Endodermal cell (in vitro differentiated cells): Measurements from ENCODE around the gene AKR1C2. TPM values are rescaled to one million over a fixed set of nuclear protein-coding genes. Genes with fewer than 3 reads are reported as not detected.
"Not testable (repeated sequence)": the region's sequence is repeated elsewhere in the genome, so short reads cannot be mapped to it uniquely, and the experiment has no call there.

ENCODE experiments used
- DNase-seq: peaks from one replicate; pipeline ENCODE4 v3.0.0-alpha.2; 2017
- H3K27ac ChIP-seq: 2 replicates; pipeline ENCODE4 v1.5.1; 2013; ENCODE audit warnings: mild to moderate bottlenecking, low read depth, low read length, moderate library complexity
- H3K27me3 ChIP-seq: 2 replicates; pipeline ENCODE4 v1.6.1; 2013; ENCODE audit warnings: mild to moderate bottlenecking, low read length, moderate library complexity; ENCODE audit not compliant: insufficient read depth, control insufficient read depth, poor library complexity, severe bottlenecking
- H3K36me3 ChIP-seq: 2 replicates; pipeline ENCODE4 v1.7.0; 2013; ENCODE audit warnings: mild to moderate bottlenecking, low read length, moderate library complexity; ENCODE audit not compliant: control insufficient read depth, insufficient read depth
- H3K4me1 ChIP-seq: one replicate; pipeline ENCODE4 v1.7.0; 2013; ENCODE audit warnings: low read length; ENCODE audit not compliant: control insufficient read depth, insufficient read depth
- H3K4me3 ChIP-seq: 2 replicates; pipeline ENCODE4 v1.5.1; 2013; ENCODE audit warnings: mild to moderate bottlenecking, low read length, moderate library complexity
- H3K9ac ChIP-seq: 2 replicates; pipeline ENCODE4 v1.6.1; 2013; ENCODE audit warnings: mild to moderate bottlenecking, low read length, moderate library complexity; ENCODE audit not compliant: poor library complexity, severe bottlenecking; ENCODE audit errors: extremely low read depth
- H3K9me3 ChIP-seq: 2 replicates; pipeline ENCODE4 v1.6.1; 2013; ENCODE audit warnings: mild to moderate bottlenecking, low read length, moderate library complexity; ENCODE audit not compliant: control insufficient read depth
- H3K27ac Mint-ChIP-seq: 2 replicates; pipeline ENCODE4 v1.8.0; 2020; ENCODE audit warnings: mixed read lengths
- H3K27me3 Mint-ChIP-seq: 2 replicates; pipeline ENCODE4 v1.8.0; 2021; ENCODE audit warnings: mild to moderate bottlenecking, mixed read lengths; ENCODE audit not compliant: insufficient read depth
- H3K36me3 Mint-ChIP-seq: 2 replicates; pipeline ENCODE4 v1.8.0; 2020; ENCODE audit warnings: low read depth, mixed read lengths
- H3K4me1 Mint-ChIP-seq: 2 replicates; pipeline ENCODE4 v1.8.0; 2020; ENCODE audit warnings: mixed read lengths
- H3K4me3 Mint-ChIP-seq: 2 replicates; pipeline ENCODE4 v1.8.0; 2020; ENCODE audit warnings: mild to moderate bottlenecking, moderate library complexity, mixed read lengths
- H3K9me3 Mint-ChIP-seq: 2 replicates; pipeline ENCODE4 v1.8.0; 2020; ENCODE audit warnings: mild to moderate bottlenecking, mixed read lengths
- WGBS, 2 experiments: methylation state at CpG; one replicate each; pipeline versions ENCODE4 v1.1.5 to v1.1.7; 2013; ENCODE audit warnings: missing lambda C conversion rate in 2 of 2, mixed read lengths in 1 of 2; ENCODE audit not compliant: insufficient coverage in 1 of 2, insufficient read length in 1 of 2; 5-methylcytosine and 5-hydroxymethylcytosine counted together
- total RNA-seq, 2 donors: library from RNA; stranded (reverse); fragmentation: NEBNext Ultra II Directional in 1 of 2; extraction: Animal tissue kit (Norgen Biotek cat#: 25700) in 1 of 2; gene quantifications; 2 replicates in 1 of 2; 3 replicates in 1 of 2; pipeline ENCODE4 v1.2.1, GENCODE V29; 2021

Gene AKR1C2
- total RNA-seq, 2 donors from 2014 or later = 0.33 to 0.89 TPM

- H3K4me3 Mint-ChIP-seq, H3K27me3 Mint-ChIP-seq, DNase-seq, H3K27ac Mint-ChIP-seq, H3K4me1 Mint-ChIP-seq, H3K9ac ChIP-seq, H3K4me1 ChIP-seq, H3K36me3 ChIP-seq, H3K4me3 ChIP-seq, H3K36me3 Mint-ChIP-seq, H3K9me3 Mint-ChIP-seq, H3K27me3 ChIP-seq, H3K27ac ChIP-seq, H3K9me3 ChIP-seq: not testable (repeated sequence)
- 89 to 90% methylated on average over 3 of the region's 3 CpGs for WGBS, 2 experiments
These were observed 36.5 kb downstream of the AKR1C2 start for GRCh38 chr10:4967189-4967588.

GRCh38 chr10:4965763-4966162 lies 37.9 kb downstream of the AKR1C2 start:
- H3K36me3 ChIP-seq, H3K9ac ChIP-seq, H3K27ac Mint-ChIP-seq, H3K4me1 ChIP-seq, H3K27me3 ChIP-seq, H3K27ac ChIP-seq, H3K9me3 ChIP-seq, H3K4me3 Mint-ChIP-seq, DNase-seq, H3K4me3 ChIP-seq, H3K9me3 Mint-ChIP-seq, H3K27me3 Mint-ChIP-seq, H3K36me3 Mint-ChIP-seq, H3K4me1 Mint-ChIP-seq: not testable (repeated sequence)
- 98% methylated on average over 3 of the region's 4 CpGs; no CpG with 5 or more reads in 1 of the 2 experiments for WGBS, 2 experiments

GRCh38 chr10:4963815-4964154 lies 39.9 kb downstream of the AKR1C2 start:
- H3K27ac ChIP-seq, H3K4me3 Mint-ChIP-seq, H3K27ac Mint-ChIP-seq, H3K9me3 Mint-ChIP-seq, H3K9me3 ChIP-seq, H3K4me1 ChIP-seq, H3K27me3 ChIP-seq, H3K27me3 Mint-ChIP-seq, DNase-seq, H3K4me3 ChIP-seq, H3K9ac ChIP-seq, H3K4me1 Mint-ChIP-seq, H3K36me3 ChIP-seq, H3K36me3 Mint-ChIP-seq: not testable (repeated sequence)
- WGBS, 2 experiments = 65% methylated on average over 2 of the region's 4 CpGs; no CpG with 5 or more reads in 1 of the 2 experiments

- 17 to 66% methylated on average over 1 to 4 of the region's 7 CpGs for WGBS, 2 experiments
- not testable (repeated sequence) for H3K9ac ChIP-seq, H3K4me1 Mint-ChIP-seq, H3K27ac ChIP-seq, H3K9me3 ChIP-seq, H3K27me3 ChIP-seq, H3K36me3 Mint-ChIP-seq, H3K36me3 ChIP-seq, H3K4me1 ChIP-seq, DNase-seq, H3K9me3 Mint-ChIP-seq, H3K4me3 ChIP-seq, H3K4me3 Mint-ChIP-seq, H3K27me3 Mint-ChIP-seq, H3K27ac Mint-ChIP-seq
These were observed 40.5 kb downstream of the AKR1C2 start, which contains the start of gene AKR1C1 for GRCh38 chr10:4962876-4963814. TSS of gene AKR1C1 (plus strand) at chr10:4963415. CDS start at chr10:4963445, 30 bp downstream.

GRCh38 chr10:4962308-4962707 lies 41.3 kb downstream of the AKR1C2 start:
- H3K27ac Mint-ChIP-seq, H3K27ac ChIP-seq, H3K27me3 ChIP-seq, H3K4me1 ChIP-seq, H3K4me3 Mint-ChIP-seq, H3K4me3 ChIP-seq, H3K9ac ChIP-seq, H3K27me3 Mint-ChIP-seq, H3K4me1 Mint-ChIP-seq, H3K36me3 Mint-ChIP-seq, H3K9me3 Mint-ChIP-seq, DNase-seq, H3K9me3 ChIP-seq, H3K36me3 ChIP-seq: not testable (repeated sequence)
- no CpG with 5 or more reads among the region's 1 CpG for WGBS, 2 experiments

GRCh38 chr10:4961558-4961957 lies 42.1 kb downstream of the AKR1C2 start:
- not testable (repeated sequence) for H3K36me3 ChIP-seq, H3K4me1 ChIP-seq, H3K27ac Mint-ChIP-seq, H3K9me3 ChIP-seq, H3K27me3 Mint-ChIP-seq, H3K27ac ChIP-seq, H3K9me3 Mint-ChIP-seq, H3K4me3 ChIP-seq, DNase-seq, H3K9ac ChIP-seq, H3K4me1 Mint-ChIP-seq, H3K4me3 Mint-ChIP-seq, H3K36me3 Mint-ChIP-seq, H3K27me3 ChIP-seq
- WGBS, 2 experiments = 94 to 96% methylated on average over 5 to 10 of the region's 11 CpGs
